Activated CD4-positive, alpha-beta T cell treated with anti-CD3 and anti-CD28 coated beads, Interleukin-2, amount 10 ng/mL, durations not matched to agents 7 days and 5 days (primary cell): ENCODE data around the gene APBA1. TPM values are rescaled to one million over a fixed set of nuclear protein-coding genes. Genes with fewer than 3 reads are reported as not detected.
A peak's percentile ranks its signal among the peaks of the same experiment; 100 is the strongest.

Experiments
- CTCF ChIA-PET: fragments of 350-600 bp; sonication (Branson Sonifier 250); formaldehyde crosslinking; loops from one replicate; lab custom pipeline; 2021; ENCODE audit warnings: antibody characterized with exemption; lab: Charles Lee
- POLR2A ChIA-PET: fragments of 350-600 bp; sonication (Branson Sonifier 250); formaldehyde crosslinking; loops from one replicate; lab custom pipeline; 2021; ENCODE audit warnings: antibody characterized with exemption; lab: Charles Lee
- DNase-seq: peaks from one replicate; pipeline ENCODE4 v3.0.0-alpha.2; 2020
- H3K27ac Mint-ChIP-seq: one replicate; pipeline ENCODE4 v1.8.0; 2021; ENCODE audit warnings: mild to moderate bottlenecking, moderate library complexity, mixed read lengths
- H3K27me3 Mint-ChIP-seq: one replicate; pipeline ENCODE4 v1.8.0; 2021; ENCODE audit warnings: mixed read lengths
- H3K36me3 Mint-ChIP-seq: one replicate; pipeline ENCODE4 v1.8.0; 2021; ENCODE audit warnings: low read depth, mixed read lengths
- H3K4me1 Mint-ChIP-seq: one replicate; pipeline ENCODE4 v1.8.0; 2021; ENCODE audit warnings: mixed read lengths
- H3K4me3 Mint-ChIP-seq: one replicate; pipeline ENCODE4 v1.8.0; 2021; ENCODE audit warnings: mild to moderate bottlenecking, moderate library complexity, mixed read lengths
- H3K9me3 Mint-ChIP-seq: one replicate; pipeline ENCODE4 v1.8.0; 2021; ENCODE audit warnings: mixed read lengths
- total RNA-seq, 2 experiments: library from RNA; stranded (reverse); gene quantifications; one replicate each; pipeline ENCODE4 v1.2.3, GENCODE V29; 2021

Gene APBA1
- total RNA-seq, 2 experiments from 2014 or later: 1.6 to 2.3 TPM

- ChIA-PET CTCF (interaction anchor here (1.1 to 1.4 kb wide), 3 partner anchors 14 to 130 kb away, joined by 4 read pairs; no protein-coding TSS in a partner anchor), POLR2A (no interaction called here)
- Mint-ChIP-seq H3K27ac (no peak overlapping the region), H3K4me3 (no peak overlapping the region), H3K36me3 (no peaks in the 10 kb centered on the region), H3K27me3 (peaks cover 20% of the 10 kb centered on the region), H3K9me3 (no peaks in the 10 kb centered on the region), H3K4me1 (peaks cover 3% of the 10 kb centered on the region)
- DNase-seq: peak; percentile 50
These were observed 122.6 kb downstream of the APBA1 start for GRCh38 chr9:69549310-69550202.

DNA sequence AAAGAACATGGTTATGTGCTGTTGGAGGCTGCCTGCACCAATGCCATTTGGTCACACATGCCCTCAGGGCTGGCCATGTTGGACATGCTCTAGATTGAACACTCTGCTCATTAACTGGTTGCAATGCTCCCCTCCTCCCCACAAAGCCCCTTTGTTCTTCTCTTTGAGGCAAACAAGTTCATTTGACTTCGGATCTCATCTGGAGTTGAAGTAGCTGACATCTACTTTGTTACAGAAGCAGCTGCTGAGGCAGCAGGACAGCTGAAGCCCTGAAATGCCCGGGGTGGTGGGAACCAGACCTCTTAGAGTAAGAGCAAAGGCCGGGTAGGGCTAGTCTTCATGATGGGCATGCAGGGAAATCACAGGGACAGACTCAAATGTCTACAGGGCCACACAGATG, 123.5 kb downstream of the APBA1 start:
- H3K9me3 Mint-ChIP-seq: no peaks in the 10 kb centered on the region
- ChIA-PET POLR2A (no interaction called here), CTCF (interaction anchor here (1.4 kb wide), 1 partner anchor 129 kb away, joined by 4 read pairs; no protein-coding TSS in a partner anchor)
- H3K36me3 Mint-ChIP-seq: no peaks in the 10 kb centered on the region
- no peak overlapping the region for H3K27ac Mint-ChIP-seq
- no peak overlapping the region for H3K4me3 Mint-ChIP-seq
- peaks cover 15% of the 10 kb centered on the region for H3K27me3 Mint-ChIP-seq
- DNase-seq: no peak
- H3K4me1 Mint-ChIP-seq: peaks cover 3% of the 10 kb centered on the region

GRCh38 chr9:69546265-69546664, 125.9 kb downstream of the APBA1 start:
- H3K36me3 Mint-ChIP-seq: no peaks in the 10 kb centered on the region
- ChIA-PET POLR2A (no interaction called here), CTCF (interaction anchor here (1.5 to 1.7 kb wide), 2 partner anchors 98 to 124 kb away, joined by 3 to 5 read pairs; no protein-coding TSS in a partner anchor)
- peaks cover 3% of the 10 kb centered on the region for H3K4me1 Mint-ChIP-seq
- DNase-seq: no peak
- no peak overlapping the region for H3K27ac Mint-ChIP-seq
- H3K9me3 Mint-ChIP-seq: no peaks in the 10 kb centered on the region
- H3K4me3 Mint-ChIP-seq: no peak overlapping the region
- H3K27me3 Mint-ChIP-seq: peaks cover 11% of the 10 kb centered on the region

DNA sequence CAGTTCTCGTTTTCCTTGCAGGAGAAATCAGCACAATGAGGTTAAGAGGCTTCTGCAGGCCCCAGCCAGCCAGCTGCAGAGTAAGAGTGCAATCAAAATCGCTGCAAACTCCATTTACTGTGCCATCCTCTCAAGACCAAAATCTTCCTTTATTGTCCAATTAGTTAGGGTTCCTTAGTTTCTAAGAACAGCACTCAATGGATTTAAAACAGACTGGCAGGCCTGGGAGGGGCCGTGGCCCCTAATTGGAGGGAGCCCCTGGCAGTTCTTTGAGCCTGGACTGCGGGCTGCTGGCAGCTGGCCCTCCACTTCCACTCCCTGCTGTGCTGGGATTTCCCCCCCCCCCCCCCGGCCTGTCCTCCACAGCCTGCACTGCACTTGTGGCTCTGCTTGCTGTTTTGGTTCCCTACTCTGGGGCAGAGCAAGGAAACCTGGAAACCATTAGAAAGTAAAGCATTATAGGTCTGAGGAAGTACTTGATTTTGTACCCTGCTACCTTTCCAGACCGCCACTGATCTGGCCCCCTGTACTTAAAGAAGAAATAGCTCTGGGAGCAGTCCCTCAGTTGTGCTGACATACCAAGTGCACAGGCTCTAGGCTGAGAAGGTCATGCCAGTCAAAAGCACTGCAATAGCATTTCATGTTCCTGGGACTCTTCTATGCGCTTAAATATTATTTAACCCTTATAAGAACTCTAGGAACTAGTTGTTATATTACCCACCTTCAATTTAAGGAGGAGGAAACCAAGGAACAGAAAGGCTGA, 129.0 kb downstream of the APBA1 start:
- ChIA-PET CTCF (no interaction called here), POLR2A (no interaction called here)
- no peaks in the 10 kb centered on the region for H3K36me3 Mint-ChIP-seq
- H3K27ac Mint-ChIP-seq: no peak overlapping the region
- peaks cover 10% of the 10 kb centered on the region for H3K27me3 Mint-ChIP-seq
- no peaks in the 10 kb centered on the region for H3K4me1 Mint-ChIP-seq
- no peaks in the 10 kb centered on the region for H3K9me3 Mint-ChIP-seq
- DNase-seq: no peak
- no peak overlapping the region for H3K4me3 Mint-ChIP-seq

DNA sequence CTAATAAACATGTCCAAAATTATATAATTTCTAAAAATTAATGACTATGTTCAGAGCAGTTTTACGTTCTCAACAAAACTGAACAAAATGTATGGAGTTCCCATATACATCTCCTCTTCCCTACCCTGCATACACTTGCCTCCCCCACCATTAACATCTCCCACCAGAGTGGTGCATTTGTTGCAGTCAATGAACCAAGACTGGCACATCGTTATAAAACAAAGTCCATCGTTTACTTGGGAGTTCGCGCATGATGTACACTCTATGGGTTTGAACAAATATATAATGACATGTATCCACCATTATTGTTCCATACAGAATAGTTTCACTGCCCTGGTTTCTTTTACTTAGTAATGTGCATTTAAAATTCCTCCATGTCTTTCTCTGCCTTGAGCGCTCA, 130.1 kb downstream of the APBA1 start:
- DNase-seq: no peak
- H3K9me3 Mint-ChIP-seq: no peaks in the 10 kb centered on the region
- peaks cover 10% of the 10 kb centered on the region for H3K27me3 Mint-ChIP-seq
- POLR2A ChIA-PET: no interaction called here
- H3K36me3 Mint-ChIP-seq: no peaks in the 10 kb centered on the region
- CTCF ChIA-PET: no interaction called here
- H3K4me3 Mint-ChIP-seq: no peak overlapping the region
- H3K4me1 Mint-ChIP-seq: no peaks in the 10 kb centered on the region
- H3K27ac Mint-ChIP-seq: no peak overlapping the region

DNA sequence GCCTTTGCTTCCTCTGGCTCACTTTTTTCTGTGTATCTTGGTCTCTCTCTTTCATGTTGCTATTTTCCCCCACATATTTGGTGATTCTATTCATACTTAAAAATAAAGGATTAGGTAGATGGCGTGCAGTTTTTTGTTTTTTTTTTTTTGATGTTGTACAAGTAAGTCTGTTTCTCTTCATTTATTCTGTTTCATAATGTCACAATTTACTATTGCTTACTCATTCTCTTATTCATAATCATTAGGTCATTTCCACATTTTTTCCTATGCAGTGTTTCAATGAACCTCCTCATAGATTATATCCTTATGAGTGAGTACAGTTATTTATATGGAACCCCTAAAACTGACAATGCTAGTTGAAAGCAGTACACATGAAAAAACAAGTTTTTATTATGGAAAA, 136.3 kb downstream of the APBA1 start:
- Mint-ChIP-seq H3K4me1 (no peaks in the 10 kb centered on the region), H3K9me3 (no peaks in the 10 kb centered on the region), H3K36me3 (no peaks in the 10 kb centered on the region), H3K27ac (no peak overlapping the region), H3K4me3 (no peak overlapping the region), H3K27me3 (peaks cover 13% of the 10 kb centered on the region)
- no peak for DNase-seq
- POLR2A ChIA-PET: no interaction called here
- CTCF ChIA-PET: interaction anchor here (0.8 kb wide), 1 partner anchor 66 kb away, joined by 5 read pairs; no protein-coding TSS in a partner anchor

DNA sequence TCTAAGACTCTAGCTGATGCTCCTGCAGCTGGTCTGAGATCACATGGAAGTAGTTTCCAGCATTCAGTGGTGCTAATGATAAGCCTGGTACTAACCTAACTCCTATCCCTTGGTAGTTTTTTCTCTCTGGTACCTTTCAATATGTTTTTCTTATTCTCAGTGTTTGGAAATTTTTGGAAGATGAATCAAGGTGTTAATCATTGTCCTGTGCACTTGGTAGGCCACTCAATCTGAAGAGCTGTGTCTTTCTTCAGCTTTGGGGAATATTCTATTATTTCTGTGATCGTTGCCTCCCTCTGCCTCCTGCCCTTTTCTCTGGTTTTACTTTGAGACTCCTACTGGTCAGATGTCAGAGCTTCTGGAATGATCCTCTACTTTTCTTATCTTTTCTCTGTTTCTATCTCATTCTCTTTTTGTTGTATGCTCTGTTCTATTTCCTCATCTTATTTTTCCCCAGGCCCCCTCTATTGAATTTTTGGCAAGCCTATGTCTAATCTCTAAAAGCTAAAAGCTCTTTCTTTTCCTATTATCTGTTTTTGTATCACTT, 136.8 kb downstream of the APBA1 start:
- no peaks in the 10 kb centered on the region for H3K9me3 Mint-ChIP-seq
- H3K27me3 Mint-ChIP-seq: peaks cover 13% of the 10 kb centered on the region
- H3K27ac Mint-ChIP-seq: no peak overlapping the region
- ChIA-PET CTCF (interaction anchor here (0.8 kb wide), 1 partner anchor 66 kb away, joined by 5 read pairs; no protein-coding TSS in a partner anchor), POLR2A (no interaction called here)
- H3K4me3 Mint-ChIP-seq: no peak overlapping the region
- no peaks in the 10 kb centered on the region for H3K36me3 Mint-ChIP-seq
- no peaks in the 10 kb centered on the region for H3K4me1 Mint-ChIP-seq
- no peak for DNase-seq

DNA sequence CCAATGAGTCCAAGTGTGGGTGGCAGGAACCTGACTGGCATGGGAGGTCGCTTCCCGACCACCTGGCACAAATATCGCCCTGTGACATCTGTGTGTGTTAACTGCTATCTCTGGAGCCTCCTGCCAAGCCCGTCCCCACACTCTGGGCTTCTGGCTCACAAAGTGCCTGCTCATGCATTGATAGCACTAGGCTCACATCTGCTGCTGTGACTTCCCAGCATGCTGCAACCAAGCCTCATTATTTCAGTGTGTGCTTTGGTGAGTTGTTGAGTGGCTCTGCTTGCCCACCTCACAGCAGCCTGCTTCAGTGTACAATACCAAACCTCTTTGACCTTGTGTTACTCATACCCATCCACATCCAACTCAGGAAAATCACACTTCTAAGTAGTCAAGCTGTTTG, 139.8 kb downstream of the APBA1 start:
- Mint-ChIP-seq H3K27ac (no peak overlapping the region), H3K27me3 (peaks cover 11% of the 10 kb centered on the region), H3K36me3 (no peaks in the 10 kb centered on the region), H3K4me3 (no peak overlapping the region), H3K9me3 (no peaks in the 10 kb centered on the region), H3K4me1 (no peaks in the 10 kb centered on the region)
- ChIA-PET CTCF (no interaction called here), POLR2A (no interaction called here)
- no peak for DNase-seq

DNA sequence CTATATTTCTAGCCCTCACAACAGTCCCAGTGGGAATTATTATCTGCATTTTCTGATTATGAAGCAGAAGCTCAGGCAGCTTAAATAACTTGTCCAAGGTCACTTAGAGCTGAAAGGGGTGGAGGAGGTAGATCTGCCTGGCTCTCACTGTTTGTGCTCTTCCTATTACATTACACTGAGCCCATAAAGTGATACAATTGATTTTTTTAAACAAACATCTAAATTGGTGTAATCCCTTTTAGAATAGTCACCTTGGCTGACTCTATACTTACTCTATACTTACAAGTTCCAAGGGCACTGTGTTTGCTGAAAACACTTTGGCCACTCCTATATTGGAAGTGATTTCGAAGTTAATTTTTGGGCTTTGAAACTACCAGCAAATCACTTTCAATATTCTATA, 144.7 kb downstream of the APBA1 start:
- H3K27me3 Mint-ChIP-seq: peaks cover 14% of the 10 kb centered on the region
- CTCF ChIA-PET: no interaction called here

DNA sequence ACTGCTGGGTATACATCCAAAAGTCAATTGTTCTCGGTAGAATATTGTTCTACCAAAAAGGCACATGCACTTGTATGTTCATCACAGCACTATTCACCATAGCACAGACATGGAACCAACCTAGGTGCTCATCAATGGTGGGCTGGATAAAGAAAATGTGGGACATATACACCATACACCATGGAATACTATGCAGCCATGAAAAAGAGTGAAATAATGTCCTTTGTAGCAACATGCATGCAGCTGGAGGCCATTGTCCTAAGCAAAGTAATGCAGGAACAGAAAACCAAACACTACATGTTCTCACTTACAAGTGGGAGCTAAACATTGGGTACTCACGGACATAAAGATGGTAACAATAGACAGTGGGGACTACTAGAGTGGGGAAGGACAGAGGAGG, 145.5 kb downstream of the APBA1 start:
- no peak overlapping the region for H3K4me3 Mint-ChIP-seq

More for the DNA sequence above, 144.7 kb downstream of the APBA1 start:
- Mint-ChIP-seq H3K4me1 (peaks cover 10% of the 10 kb centered on the region), H3K36me3 (peaks cover 5% of the 10 kb centered on the region), H3K9me3 (peaks cover 16% of the 10 kb centered on the region), H3K27ac (no peak overlapping the region), H3K4me3 (no peak overlapping the region)
- POLR2A ChIA-PET: no interaction called here
- DNase-seq: no peak

DNA sequence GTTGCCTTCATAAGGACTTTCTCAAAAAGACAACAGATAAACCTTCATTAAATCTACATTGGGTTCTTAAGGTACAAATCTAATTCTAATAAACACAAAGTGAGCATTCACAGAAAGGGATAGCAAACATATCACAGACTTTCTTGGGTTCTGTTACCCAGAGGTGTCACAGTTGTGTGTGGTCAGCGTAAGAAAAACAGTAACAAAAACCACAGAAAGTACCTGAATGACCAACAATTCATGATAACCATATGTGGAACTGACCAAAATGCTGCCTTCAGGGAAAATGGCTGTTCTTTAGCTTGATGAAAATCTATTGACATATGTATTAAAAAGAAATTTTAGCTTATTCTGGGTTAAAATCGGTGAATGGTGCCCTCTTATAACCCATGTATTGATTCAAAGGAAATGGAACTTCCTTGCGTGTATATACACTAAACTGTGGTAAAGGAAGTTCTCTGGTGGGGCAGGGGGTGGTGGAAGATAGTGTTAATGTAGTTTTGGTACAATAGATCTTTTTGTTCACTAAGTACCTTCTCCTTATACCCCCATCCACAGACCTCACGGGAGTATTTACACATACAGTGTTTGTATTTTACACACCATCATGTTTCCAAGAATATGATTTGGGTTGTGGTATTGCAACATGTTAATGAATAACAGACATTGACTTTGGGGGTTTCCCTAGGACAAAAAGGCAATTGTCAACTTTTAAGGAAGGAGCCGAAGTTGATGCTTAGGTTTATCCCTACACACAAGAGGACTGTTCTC, 152.5 kb downstream of the APBA1 start:
- no peak for DNase-seq
- Mint-ChIP-seq H3K36me3 (peaks cover 5% of the 10 kb centered on the region), H3K4me1 (peaks cover 26% of the 10 kb centered on the region), H3K4me3 (no peak overlapping the region), H3K9me3 (peaks cover 18% of the 10 kb centered on the region), H3K27me3 (peaks cover 3% of the 10 kb centered on the region), H3K27ac (no peak overlapping the region)
- ChIA-PET CTCF (no interaction called here), POLR2A (no interaction called here)

More for the DNA sequence above, 145.5 kb downstream of the APBA1 start:
- H3K4me1 Mint-ChIP-seq: peaks cover 10% of the 10 kb centered on the region
- H3K27ac Mint-ChIP-seq: no peak overlapping the region
- H3K36me3 Mint-ChIP-seq: peaks cover 5% of the 10 kb centered on the region
- ChIA-PET CTCF (no interaction called here), POLR2A (no interaction called here)
- peaks cover 14% of the 10 kb centered on the region for H3K27me3 Mint-ChIP-seq
- DNase-seq: no peak
- H3K9me3 Mint-ChIP-seq: peaks cover 17% of the 10 kb centered on the region
